AG09319 (cell line): ENCODE measurements around the gene KIRREL2.
"Not testable (repeated sequence)": the region's sequence is repeated elsewhere in the genome, so short reads cannot be mapped to it uniquely, and the experiment has no call there.

ENCODE experiments used
- DNase-seq: peaks from one replicate; pipeline ENCODE4 v3.0.0-alpha.2; 2010; ENCODE audit warnings: low read depth; ENCODE audit errors: extremely low read depth
- CTCF ChIP-seq: IDR thresholded peaks from 2 replicates; pipeline ENCODE4 v1.5.1; 2011; ENCODE audit warnings: low read depth, mild to moderate bottlenecking, inconsistent platforms, low read length, moderate library complexity

The KIRREL2 gene

GRCh38 chr19:35863018-35863417, 6.3 kb downstream of the KIRREL2 start:
- no peak for TF ChIP-seq CTCF
- DNase-seq = no peak

- no peak for TF ChIP-seq CTCF
- no peak for DNase-seq
Observed at GRCh38 chr19:35868172-35868822, 11.6 kb downstream of the KIRREL2 start, which contains the start of gene APLP1. TSS of gene APLP1 (plus strand) at chr19:35868574. CDS start at chr19:35868637, 63 bp downstream.

- DNase-seq = no peak
- TF ChIP-seq CTCF = no peak
Observed at GRCh38 chr19:35868823-35869326, 12.2 kb downstream of the KIRREL2 start.

GRCh38 chr19:35869327-35870123, 12.8 kb downstream of the KIRREL2 start:
- TF ChIP-seq CTCF = no peak
- DNase-seq = no peak

GRCh38 chr19:35870124-35870736, 13.5 kb downstream of the KIRREL2 start:
- DNase-seq = not testable (repeated sequence)

- no peak for TF ChIP-seq CTCF
Observed at GRCh38 chr19:35870798-35871197, 14.1 kb downstream of the KIRREL2 start.

GRCh38 chr19:35871611-35872010, 14.9 kb downstream of the KIRREL2 start:
- DNase-seq = no peak

More at GRCh38 chr19:35870798-35871197, 14.1 kb downstream of the KIRREL2 start:
- DNase-seq = no peak

More at GRCh38 chr19:35871611-35872010, 14.9 kb downstream of the KIRREL2 start:
- TF ChIP-seq CTCF = no peak
